Esophagus mucosa (tissue), 1 donor: Measurements from ENCODE around the gene ETFA. TPM values are rescaled to one million over a fixed set of nuclear protein-coding genes. Genes with fewer than 3 reads are reported as not detected.

Source experiments
- ATAC-seq: fragments of 200-7000 bp; cut with Tn5 transposase; one replicate; pipeline ENCODE4 v1.9.1; 2020
- total RNA-seq: library from RNA; stranded (reverse); gene quantifications from one replicate; pipeline ENCODE4 v1.2.4, GENCODE V29; 2023
- donor health status: DM: yes; HTN: yes; CAD: no.

The ETFA gene
- total RNA-seq, 1 donor from 2014 or later: 79.8 TPM

DNA sequence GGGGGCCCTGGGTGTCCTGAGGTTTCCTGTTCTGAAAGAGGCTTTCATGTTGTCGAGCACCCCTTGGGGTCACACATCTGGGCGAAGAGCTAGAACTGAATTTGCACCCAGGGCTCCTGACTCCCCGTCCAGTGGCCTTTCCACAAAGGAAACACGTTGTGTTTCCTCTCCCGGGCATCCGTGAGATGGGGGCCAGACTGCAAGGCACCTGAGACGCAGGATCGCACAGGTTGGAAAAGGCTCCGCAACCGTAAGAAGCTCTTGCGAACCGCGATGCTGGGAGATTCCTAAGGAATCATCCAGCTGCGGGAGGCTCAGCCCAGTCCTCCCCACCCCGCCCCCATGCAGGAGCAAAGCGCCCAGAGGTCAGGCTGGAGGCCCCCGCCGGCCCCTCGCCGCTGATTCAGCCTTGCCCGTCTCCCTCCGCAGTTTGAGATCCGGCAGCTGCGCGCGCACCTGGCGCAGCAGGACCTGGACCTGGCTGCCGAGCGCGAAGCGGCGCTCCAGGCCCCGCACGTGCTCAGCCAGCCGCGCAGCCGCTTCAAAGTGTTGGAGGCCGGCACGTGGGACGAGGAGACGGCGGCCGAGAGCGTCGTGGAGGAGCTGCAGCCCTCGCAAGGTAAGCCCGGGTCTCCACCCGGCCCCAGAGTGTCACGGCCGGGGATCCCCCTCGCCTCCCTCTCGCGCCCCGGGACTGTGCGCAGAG is 119.6 kb downstream of the ETFA start:
- ATAC-seq: no peak

DNA sequence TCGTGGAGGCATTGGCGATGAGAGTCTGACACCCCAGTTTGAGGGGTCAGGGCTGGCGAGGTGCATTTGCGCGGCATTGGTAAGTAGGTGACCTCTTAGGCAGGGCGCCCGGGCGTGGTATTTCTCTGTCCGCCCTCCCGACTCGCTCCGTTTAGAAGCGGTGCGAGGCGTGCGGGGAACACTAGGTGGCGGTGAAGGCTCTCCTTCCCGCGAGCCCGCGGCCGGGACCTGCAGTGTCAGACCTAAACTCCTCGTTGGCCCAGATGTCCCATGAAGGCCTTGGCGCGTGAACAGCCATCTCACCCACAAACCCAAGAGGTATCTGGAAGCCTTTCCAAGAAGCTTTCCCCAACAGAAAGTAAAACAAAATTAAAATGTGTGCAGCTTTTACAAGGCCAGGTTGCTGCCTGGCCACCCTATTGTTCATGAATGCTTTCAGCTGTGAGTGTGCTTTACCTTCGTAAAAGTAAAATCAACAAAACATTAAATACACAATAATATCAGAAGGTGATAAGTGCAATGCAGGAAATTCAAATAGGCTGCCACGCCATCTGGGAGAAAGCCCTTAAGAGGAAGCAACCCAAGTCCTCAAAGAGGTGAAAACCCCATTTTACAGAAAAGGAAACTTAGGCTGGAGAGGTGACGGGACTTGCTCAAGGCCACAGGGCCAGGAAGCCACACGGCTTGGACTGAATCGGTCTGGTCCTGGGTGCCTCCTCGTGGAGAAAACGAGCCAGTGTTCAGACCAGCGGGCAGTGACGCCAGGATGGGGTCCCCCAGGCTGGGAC is 120.3 kb downstream of the ETFA start:
- ATAC-seq: peak; percentile 73

DNA sequence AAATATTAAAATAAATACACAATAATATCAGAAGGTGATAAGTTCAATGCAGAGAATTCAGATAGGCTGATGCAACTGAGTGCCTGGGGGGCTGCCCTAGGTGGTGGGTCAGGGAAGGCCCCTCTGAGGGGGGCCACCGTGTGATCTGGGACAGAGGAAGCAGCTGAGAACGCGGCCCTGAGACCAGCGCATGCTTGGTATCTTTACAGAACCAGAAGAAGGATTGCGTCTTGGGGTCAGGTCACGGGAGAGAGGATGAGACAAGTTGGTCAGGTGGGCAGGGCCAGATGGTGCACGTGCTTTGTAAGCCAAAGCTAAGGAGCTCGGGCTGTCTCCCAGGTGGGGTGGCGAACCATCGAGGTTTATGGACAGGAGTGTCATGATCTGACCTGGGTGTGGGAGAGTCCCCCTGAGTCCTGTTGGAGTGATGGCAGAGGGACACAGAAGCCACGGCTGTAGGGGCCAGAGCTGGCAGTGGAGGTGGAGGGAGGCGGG is 121.2 kb downstream of the ETFA start:
- no peak for ATAC-seq

DNA sequence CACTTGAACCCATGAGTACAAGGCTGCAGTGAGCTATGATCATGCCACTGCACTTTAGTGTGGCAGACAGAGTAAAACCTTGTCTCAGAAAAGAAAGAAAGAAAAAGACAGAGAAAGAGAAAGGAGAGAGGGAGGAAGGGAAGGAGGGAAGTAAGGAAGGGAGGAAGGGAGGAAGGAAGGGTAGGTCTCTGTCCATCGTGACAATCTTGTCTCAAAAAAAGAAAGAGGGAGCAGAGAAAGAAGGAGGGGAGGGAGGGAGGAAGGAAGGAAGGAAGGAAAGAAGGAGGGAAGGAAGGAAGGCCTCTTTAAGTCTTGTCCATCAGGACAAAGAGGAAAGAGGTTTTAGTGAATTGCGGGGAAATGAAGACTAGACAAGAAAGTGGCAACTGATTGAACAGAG is 122.2 kb downstream of the ETFA start:
- no peak for ATAC-seq

DNA sequence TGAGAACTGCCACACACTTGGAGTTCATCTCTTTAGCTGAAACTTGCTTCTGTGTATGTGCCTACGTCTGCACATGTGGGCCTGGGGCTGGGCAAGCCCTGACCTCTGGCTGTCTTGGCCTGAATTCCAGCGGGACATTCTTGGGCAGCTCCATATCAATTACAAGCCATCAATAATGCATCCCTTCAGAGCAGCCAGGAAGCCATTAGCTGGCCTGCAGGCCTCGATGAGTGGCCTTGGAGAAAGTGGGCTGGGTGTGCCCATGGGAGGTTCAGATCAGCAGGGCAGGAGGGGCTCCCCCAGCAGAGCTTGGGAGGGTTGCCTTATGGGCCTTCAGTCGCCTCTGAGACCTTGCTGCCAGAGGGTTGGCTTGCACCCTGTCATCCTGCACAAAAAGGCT is 124.1 kb downstream of the ETFA start:
- ATAC-seq: no peak

DNA sequence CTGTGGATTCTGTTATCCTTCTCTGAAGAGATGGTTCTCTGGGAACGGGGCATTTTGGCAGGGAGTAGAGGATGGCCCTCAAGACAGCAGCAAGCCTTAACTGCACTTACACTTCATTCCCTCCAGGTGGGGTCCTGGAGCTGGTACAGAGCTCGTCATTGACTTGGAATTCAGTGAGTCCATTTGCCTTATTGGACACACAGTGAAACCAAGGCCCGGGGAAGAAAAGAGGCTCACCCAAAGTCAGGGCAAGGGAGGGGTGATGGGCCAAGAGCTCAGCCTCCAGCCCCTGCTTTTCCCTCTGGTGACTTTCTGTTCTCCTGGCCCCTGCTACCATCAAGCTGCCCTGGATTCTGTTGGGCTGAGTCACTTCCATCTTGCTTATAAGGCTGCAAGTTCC is 125.6 kb downstream of the ETFA start:
- peak; percentile 78 for ATAC-seq

DNA sequence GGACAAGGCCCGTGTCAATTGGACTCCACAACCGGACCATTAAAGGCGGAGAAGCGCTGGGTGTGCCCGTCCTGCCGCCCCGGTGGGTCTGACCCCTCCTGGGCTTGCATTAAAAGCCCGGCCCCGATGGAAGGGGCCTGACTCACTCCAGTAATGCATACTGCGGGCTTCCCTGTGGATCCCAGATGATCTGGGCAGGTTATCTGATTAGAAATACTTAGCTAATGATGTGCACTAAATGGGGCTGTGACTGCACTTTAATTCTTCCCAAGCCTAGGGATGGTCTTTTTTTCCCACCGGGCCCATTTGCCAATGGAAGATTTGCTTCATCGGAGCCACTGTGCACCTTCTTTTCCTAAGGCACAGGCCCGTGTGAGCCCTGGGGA is 126.6 kb downstream of the ETFA start:
- ATAC-seq: no peak

DNA sequence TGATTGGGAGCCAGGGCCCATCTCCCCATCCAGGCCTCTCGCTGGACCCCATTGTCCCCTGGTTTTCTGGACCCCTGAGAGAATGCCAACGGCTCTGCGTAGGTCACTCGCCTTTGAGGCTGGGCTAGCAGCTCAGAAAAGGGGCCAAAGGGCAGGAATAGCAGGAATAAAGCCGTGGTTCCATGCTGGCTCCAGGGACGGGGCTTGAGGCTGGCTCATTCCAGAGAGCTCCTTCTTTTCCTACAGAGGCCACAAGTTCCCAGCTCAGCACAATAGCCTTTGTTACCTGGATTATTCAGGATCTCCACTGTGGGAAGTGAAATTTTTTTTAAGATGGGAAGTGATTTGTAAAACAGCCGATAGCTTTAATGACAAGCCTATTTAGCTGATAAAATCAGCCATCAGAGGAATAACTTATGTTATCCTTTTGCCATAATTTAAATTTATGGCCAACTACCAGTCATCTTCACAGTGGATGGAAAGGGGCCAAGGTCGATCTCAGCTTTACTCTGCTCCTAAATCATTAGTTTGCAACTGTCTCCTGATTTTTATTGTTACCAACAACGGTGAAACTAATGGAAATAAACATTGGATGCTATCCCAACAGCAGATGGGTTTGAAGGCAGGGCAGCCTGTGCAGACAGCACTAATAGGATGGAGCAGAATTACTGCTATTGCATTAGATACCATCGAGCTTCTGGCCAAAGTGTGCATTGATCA is 127.2 kb downstream of the ETFA start:
- ATAC-seq: no peak

DNA sequence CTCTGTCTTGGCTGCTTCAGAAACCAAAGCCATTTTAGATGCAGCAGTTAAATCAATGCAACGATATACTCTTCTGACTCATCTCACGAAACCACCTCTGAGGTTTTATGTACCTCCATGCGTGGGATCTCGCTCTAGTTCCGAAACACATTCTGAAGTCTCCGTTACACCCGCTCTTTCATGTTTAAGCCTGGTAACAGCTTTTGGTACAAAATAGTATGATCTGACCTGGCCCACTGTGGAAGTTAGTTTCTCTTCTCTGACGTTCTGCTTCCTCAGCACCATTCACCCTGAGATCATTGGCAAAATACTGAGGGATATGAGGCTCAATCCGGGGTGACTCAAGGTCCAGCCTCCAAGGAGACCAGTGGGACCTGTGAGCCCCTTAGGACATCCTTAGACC is 129.6 kb downstream of the ETFA start:
- no peak for ATAC-seq

DNA sequence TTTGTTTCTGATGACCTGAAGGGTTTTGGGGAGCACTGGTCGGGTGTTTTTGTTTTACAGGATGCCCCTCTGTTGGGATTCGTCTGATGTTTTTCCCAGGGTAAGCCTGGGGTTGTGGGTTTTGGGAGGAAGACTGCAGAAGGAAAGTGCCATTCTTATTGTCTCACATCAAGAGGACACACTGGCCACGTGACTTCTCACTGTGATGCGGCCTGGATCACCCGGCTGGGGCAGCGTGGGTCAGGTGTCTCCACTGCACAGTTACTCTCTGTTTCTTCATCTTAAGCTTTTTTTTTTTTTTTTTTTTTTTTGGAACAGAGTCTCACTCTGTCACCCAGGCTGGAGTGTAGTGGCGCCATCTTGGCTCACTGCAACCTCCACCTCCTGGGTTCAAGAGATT is 130.9 kb downstream of the ETFA start:
- no peak for ATAC-seq

DNA sequence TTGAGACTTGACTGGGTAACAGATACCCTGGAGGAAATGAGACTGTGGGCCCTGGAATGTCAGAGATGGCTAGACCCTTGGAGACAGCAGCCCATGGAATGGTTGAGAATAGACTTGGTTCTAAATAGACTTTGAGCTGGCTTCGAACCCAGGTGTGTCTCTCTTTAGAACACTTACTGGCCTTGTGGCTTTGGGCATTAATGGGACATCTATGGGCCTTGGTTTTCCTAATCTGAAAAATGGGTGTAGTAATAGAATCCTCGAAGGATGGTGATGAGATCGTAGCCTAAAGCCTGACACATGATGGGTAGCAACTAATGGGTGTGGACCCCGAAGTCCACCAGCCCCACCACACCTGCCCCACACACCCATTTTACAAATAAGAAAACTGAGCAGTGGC is 132.2 kb downstream of the ETFA start:
- no peak for ATAC-seq

DNA sequence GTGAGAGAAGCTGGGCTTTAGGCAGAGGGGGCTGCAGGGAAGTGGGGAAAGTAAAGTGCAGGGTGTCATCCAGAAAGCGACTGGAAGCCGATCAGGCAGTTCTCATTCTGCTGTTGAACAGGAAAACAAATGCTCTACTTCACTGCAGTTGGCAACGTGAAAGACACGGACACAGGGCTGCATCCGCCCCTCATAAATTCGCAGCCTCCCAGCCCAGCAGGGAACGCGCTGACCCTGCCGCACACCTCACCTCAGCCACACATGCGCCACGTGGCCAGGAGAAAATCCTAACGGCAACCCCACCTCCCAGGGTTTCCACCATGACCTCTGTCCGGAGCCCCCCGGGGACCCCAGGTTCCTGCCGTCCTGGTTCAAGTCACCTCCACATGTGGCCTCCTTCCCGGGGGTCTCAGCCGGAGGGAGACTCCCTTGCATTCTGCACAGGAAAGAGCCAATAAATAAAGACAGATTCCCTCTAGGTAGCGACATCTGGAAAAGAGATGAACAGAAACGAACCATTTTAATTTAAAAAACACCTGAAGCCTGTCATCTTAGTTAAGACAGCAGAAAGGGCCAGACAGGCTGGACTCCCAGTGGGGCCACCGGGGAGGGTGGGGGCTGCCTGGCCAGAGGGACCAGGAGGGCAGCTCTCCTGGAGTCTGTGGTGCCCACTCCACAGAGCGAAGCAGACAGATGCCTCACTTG is 132.8 kb downstream of the ETFA start:
- no peak for ATAC-seq

DNA sequence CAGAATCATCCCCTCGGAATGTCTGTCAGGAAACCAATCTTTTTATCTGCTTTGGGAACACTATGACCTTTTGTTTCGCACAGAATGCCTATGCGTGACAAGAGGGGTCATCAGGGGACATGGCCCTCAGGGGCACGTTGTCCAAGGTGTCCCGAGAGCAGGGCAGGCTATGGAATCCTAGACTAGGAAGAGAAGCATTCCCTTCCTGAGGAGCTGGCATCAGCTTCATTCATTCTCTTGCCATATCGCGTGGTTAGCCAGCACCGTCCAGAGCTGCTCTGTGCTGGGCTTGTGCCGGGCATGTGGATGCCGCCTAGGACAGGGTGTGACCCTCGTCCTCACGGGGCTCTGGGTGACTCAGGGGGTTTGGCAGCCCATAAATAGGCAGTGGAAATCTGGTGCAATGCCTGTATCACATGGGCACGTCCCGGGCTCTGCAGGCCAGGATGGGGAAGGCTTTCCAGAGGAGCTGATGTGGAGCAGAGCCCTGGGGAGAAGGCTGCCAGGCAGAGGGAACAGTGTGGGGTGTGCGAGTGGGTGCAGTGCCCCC is 133.7 kb downstream of the ETFA start:
- ATAC-seq: peak; percentile 95

DNA sequence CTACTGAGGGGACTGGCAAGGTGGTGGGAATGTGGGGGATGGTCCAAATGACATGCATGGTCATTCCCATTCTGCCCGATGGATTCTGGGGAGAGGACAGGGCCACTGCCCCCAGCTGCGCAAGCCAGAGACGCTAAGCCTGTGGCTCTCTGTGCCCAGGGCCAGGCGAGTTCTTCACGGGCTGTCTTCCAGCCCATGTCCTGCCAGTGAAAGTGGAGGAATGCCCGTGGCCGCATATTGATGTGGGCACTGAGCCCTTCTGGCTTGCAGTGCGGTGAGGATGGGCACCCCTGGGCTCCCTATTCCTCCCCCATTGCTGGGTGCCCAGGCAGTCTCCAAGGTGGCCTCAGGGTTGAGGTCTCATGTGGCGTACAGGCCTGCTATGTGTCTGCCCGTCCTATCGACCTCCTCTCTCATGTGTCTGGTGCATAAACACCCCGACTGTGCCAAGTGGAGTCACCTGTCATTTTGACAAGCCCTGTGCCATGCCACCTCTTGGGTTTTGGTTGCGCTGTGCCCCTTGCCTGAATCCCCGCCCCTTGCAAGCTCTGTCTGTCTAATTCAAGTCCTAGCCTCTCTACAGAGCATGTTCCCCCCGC is 134.7 kb downstream of the ETFA start:
- ATAC-seq: no peak

DNA sequence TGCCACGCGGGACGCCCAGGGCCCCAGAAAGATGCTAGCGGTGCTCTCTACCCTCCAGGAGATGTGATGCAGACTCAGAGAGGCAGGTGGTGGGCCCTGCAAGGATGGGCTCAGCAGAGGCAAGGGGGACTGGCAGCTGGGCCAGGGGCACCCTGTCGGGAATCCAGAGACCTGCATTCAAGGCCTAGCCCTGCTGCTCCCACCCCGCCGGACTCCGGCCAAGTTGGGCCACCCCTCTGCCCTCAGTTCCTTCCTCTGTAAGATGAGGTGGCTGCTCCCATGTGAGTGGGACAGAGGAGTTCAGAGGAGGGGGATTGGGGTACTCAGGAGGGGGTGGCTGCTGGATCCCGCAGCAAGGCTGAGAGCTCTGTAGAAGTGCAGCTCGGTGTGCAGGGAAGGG is 135.2 kb downstream of the ETFA start:
- no peak for ATAC-seq

DNA sequence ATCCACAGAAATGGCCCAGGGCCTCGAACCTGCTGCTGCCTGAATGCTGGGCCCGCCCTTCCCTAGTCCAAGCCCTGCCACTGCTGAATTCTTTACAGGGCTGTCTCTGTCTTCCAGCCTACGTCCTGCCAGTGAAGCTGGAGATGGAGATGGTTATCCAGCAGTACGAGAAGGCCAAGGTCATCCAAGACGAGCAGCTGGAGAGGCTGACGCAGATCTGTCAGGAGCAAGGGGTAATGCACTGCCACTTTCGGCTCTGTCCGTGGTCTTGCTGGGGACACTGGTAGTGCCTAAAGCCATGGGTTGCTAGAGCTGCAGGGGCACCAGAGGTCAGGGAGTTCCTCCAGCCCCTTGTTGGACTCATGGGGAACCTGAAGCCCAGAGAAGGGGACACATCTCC is 135.8 kb downstream of the ETFA start:
- ATAC-seq: no peak

DNA sequence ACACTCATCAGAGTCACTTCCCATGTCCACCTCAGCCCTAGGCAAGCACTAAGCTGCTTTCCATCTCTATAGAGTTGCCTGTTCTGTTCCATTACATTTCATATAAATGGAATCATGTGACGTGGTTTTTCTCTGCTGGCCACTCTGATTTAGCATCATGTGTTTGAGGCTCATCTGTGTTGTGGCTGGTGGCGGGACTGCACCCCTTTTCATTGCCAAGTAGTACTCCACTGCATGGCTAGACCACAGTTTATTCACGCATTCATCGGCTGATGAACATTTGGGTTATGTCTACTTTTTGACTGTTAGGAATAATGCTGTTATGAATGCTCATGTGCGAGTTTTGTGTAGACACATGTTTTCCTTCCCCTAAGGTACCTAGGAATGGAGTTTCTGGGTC is 136.6 kb downstream of the ETFA start:
- no peak for ATAC-seq

DNA sequence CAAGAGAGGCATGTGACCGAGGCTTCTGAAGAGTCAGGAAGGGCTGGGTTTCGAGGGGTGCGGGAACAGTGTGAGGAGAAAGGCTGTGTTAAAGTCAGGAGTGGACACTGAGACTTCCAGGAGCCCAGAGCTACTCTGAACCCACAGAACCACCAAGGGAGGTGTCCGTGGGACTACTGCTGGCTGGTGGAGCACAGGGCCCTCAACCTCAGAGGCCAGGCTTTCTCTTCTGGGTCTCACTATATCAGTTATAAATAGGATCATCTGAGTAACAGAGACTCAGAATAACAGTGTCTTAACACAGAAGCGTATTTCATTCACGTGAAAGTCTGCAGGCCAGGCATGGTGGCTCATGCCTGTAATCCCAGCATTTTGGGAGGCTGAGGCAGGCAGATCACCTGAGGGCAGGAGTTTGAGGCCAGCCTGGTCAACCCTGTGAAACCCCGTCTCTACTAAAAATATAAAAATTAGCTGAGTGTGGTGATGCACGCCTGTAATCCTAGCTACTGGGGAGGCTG is 137.9 kb downstream of the ETFA start:
- ATAC-seq: no peak

DNA sequence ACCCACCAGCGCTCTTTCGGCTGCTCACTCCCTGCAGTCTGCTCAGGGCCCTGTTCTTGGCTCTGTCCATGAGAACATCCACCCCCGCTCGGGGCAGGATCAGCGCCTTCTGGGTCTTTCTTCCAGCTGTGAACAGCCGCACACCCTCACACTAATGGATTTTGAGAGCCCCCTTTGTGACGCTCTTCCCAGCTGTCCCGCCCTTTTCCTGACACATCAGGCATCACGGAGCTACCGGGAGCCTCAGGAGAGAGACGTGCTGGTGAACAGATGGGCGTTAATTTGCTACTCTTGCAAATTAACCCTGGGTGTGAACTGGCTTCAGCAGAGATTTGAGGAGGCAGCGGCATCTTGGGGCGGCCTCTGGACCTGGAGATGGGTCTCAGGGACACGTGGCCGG is 138.5 kb downstream of the ETFA start:
- ATAC-seq: no peak

DNA sequence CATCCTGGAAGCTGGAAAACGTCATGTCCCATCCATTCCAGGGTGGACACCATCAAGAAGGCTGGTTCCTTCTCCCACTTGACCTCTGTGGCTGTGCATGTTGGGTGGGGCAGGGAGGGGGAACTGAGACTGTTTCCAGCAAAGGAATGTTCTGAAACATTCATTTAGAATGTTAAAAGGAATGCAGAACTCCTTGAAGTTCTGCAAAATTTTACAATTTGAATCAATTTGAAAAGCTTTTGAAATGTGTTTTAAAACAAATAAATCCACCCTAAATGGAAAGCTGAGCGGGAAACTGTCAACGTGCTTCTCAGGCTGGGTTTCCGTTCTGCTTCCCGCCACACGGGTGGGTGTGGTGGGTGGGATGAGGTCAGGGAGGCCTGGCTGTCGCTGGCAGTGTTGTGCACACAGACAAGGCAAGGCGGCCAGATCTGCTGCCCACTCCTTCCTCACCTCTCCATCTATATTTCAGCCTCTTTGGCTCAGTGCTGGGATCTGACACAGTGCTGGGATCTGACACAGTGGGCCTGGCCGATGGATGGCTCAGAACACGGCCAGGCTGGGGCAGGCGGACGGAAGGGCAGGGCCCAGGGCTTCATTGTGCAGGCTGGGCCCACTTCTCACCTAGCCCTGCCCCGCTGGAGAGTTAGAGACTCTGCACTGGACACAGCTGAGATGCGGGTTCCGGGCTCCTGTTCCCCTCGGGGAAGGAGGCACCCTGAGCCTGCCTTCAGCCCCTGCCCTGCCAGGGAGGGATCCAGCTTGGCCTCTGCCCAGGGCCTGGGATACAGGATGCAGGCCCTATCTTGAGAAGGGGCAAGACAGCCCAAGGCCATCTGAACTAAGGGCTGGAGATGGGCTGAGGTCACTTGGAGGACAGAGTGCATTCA is 141.1 kb downstream of the ETFA start:
- ATAC-seq: peak; percentile 12

DNA sequence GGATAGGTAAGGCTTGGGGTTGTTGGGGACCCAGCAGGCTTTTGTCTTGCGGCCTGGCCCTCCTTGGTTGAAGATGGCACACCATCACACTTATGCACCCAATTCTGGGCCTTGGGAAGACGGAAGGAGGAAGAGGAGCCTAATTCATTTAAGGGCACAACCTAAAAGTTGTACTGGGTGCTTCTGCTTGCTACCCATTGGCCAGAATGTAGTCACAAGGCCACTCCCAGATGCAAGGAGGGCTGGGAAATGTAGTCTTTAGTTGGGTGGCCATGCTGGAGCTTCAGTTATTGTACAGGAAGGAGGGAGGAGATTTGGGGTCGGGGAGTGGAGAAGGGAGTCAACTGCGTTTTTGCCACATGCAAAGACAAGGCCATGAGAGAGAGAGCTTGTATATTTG is 142.3 kb downstream of the ETFA start:
- ATAC-seq: peak; percentile 48
